Left ventricle myocardium inferior (tissue), 1 donor: ENCODE measurements around the gene TUBB6. TPM values are rescaled to one million over a fixed set of nuclear protein-coding genes. Genes with fewer than 3 reads are reported as not detected.
A peak's percentile ranks its signal among the peaks of the same experiment; 100 is the strongest.

Source experiments
- DNase-seq: peaks from one replicate; pipeline ENCODE4 v3.0.0-alpha.2; 2020
- H3K27ac ChIP-seq: fragments of 200-600 bp; replicated peaks from 2 replicates; pipeline ENCODE4 v1.8.0; 2021
- H3K27me3 ChIP-seq: fragments of 200-600 bp; 2 replicates; pipeline ENCODE4 v1.8.0; 2021; ENCODE audit warnings: low read depth
- H3K36me3 ChIP-seq: fragments of 200-600 bp; 2 replicates; pipeline ENCODE4 v1.8.0; 2021
- H3K4me1 ChIP-seq: fragments of 200-600 bp; 2 replicates; pipeline ENCODE4 v1.8.0; 2021
- H3K4me3 ChIP-seq: fragments of 200-600 bp; 2 replicates; pipeline ENCODE4 v1.8.0; 2021; ENCODE audit warnings: mild to moderate bottlenecking, moderate library complexity
- H3K9me3 ChIP-seq: fragments of 200-600 bp; replicated peaks from 2 replicates; pipeline ENCODE4 v1.8.0; 2021
- intact Hi-C: fragments of 100-400 bp; cut with micrococcal nuclease; formaldehyde crosslinking; loops from one replicate; pipeline ENCODE4 v1.11.0; 2022
- total RNA-seq: library from RNA; stranded (reverse); fragmentation: NEBNext Ultra II Directional; extraction: Animal tissue kit (Norgen Biotek cat#: 25700); gene quantifications from one replicate; pipeline ENCODE4 v1.2.1, GENCODE V29; 2021
- TF ChIP-seq, protein P1 (sequence below): fragments of 200-600 bp; IDR thresholded peaks from 2 replicates; pipeline ENCODE4 v1.8.0; 2021; ENCODE audit warnings: antibody characterized with exemption, mild to moderate bottlenecking, borderline replicate concordance
- donor health status: DM: no; HTN: yes; CAD: no; lungs with severe emphysema.

The TUBB6 gene
- total RNA-seq, 1 donor from 2014 or later, result 81.5 TPM

DNA sequence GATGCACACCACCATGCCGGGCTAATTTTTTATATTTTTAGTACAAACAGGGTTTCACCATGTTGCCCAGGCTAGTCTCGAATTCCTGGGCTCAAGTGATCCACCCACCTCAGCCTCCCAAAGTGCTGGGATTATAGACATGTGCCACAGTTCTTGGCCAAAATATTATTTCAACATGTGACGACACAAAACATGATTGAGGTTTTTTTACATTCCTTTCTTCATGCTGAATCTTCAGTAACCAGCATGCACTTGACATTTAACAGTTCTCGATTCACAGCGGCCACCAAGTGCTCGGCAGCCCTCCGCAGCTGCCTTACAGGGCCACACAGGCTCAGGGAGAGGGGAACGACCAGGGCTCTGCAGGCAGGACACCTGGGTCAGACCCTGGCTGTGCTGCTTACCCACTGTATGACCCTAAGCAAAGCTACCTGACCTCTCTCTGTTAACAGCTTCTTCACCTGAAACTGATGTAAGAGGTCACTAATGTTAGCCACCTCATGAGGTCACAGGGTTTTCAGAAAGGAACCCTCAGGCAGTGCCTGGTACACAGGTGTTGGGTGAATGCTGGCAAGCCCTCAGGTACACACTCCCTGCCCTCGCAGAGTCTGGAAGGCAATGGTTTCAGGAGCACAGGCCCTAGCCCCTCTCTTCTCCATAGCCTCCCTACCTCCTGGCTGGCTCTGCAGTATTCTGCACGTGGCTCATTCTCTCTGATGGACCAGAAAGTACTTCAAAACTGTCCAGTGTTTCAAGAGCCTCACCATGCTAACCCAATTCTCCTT lies 25.7 kb downstream of the TUBB6 start:
- no peaks in the 10 kb centered on the region for H3K27me3 ChIP-seq
- no peaks in the 10 kb centered on the region for H3K9me3 ChIP-seq
- TF ChIP-seq, protein P1, sequence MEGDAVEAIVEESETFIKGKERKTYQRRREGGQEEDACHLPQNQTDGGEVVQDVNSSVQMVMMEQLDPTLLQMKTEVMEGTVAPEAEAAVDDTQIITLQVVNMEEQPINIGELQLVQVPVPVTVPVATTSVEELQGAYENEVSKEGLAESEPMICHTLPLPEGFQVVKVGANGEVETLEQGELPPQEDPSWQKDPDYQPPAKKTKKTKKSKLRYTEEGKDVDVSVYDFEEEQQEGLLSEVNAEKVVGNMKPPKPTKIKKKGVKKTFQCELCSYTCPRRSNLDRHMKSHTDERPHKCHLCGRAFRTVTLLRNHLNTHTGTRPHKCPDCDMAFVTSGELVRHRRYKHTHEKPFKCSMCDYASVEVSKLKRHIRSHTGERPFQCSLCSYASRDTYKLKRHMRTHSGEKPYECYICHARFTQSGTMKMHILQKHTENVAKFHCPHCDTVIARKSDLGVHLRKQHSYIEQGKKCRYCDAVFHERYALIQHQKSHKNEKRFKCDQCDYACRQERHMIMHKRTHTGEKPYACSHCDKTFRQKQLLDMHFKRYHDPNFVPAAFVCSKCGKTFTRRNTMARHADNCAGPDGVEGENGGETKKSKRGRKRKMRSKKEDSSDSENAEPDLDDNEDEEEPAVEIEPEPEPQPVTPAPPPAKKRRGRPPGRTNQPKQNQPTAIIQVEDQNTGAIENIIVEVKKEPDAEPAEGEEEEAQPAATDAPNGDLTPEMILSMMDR, result no peak
- H3K4me3 ChIP-seq, result no peak overlapping the region
- H3K36me3 ChIP-seq, result peaks cover 83% of the 10 kb centered on the region
- peak overlapping the region; percentile 73 for H3K27ac ChIP-seq
- intact Hi-C loops, result no loop called here
- H3K4me1 ChIP-seq, result peaks cover 59% of the 10 kb centered on the region
- DNase-seq, result no peak

- Histone ChIP-seq H3K9me3 (no peaks in the 10 kb centered on the region), H3K27me3 (no peaks in the 10 kb centered on the region), H3K4me1 (peaks cover 59% of the 10 kb centered on the region), H3K36me3 (peaks cover 83% of the 10 kb centered on the region), H3K27ac (peak overlapping the region; percentile 73), H3K4me3 (no peak overlapping the region)
- intact Hi-C loops, result no loop called here
- TF ChIP-seq, protein P1, result no peak
- DNase-seq, result peak; percentile 47
These were observed 26.3 kb downstream of the TUBB6 start for GRCh38 chr18:12334366-12334808.

DNA sequence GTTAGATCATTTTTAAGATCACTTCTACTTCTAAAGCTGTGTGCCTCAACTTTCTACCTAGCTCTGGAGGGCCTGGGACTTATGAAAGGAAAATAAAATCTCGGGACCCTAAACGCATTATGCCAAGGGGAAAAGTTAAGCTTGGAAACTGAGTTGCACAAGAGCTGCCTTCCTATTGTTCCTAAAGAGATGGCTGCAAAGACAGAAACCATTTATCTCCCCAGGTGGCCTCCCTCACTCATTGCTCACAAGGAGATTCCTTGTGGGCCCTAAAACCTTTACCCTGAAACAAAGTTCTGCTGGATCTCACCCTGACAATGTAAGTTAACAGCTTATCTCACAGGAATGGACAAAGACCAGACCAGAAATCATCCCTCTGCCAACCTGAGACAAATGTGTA lies 26.8 kb downstream of the TUBB6 start:
- H3K27ac ChIP-seq, result peak overlapping the region; percentile 73
- DNase-seq, result no peak
- H3K36me3 ChIP-seq, result peaks cover 83% of the 10 kb centered on the region
- H3K27me3 ChIP-seq, result no peaks in the 10 kb centered on the region
- H3K4me1 ChIP-seq, result peaks cover 63% of the 10 kb centered on the region
- TF ChIP-seq, protein P1, result no peak
- intact Hi-C loops, result no loop called here
- no peaks in the 10 kb centered on the region for H3K9me3 ChIP-seq
- no peak overlapping the region for H3K4me3 ChIP-seq

GRCh38 chr18:12335503-12335902 lies 27.5 kb downstream of the TUBB6 start:
- H3K27ac ChIP-seq, result peak overlapping the region; percentile 73
- TF ChIP-seq, protein P1, result no peak
- intact Hi-C loops, result no loop called here

DNA sequence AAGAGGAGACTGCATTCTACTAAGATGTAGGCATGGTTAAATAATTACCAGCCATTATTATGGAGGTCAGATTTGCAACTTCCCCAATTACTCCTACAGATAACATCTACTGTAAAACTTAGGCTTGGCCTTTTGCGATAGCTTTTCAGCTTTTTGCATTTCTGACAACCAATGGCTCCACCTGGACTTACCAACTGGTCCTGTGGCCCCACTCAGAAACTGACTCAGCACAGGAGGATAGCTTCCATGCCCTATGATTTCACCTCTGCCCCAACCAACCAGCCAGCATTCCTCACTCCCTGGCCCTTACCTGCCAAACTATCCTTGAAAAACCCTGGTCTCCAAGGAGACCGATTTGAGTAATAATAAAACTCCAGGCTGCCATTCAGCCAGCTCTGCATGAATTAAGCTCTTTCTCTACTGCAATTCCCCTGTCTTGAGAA lies 28.2 kb downstream of the TUBB6 start:
- TF ChIP-seq, protein P1, result no peak
- no peak for DNase-seq
- H3K27ac ChIP-seq, result peak overlapping the region; percentile 73
- no peak overlapping the region for H3K4me3 ChIP-seq
- peaks cover 64% of the 10 kb centered on the region for H3K4me1 ChIP-seq
- H3K36me3 ChIP-seq, result peaks cover 83% of the 10 kb centered on the region
- H3K27me3 ChIP-seq, result no peaks in the 10 kb centered on the region
- intact Hi-C loops, result no loop called here
- no peaks in the 10 kb centered on the region for H3K9me3 ChIP-seq

More at GRCh38 chr18:12335503-12335902, 27.5 kb downstream of the TUBB6 start:
- Histone ChIP-seq H3K4me3 (no peak overlapping the region), H3K4me1 (peaks cover 64% of the 10 kb centered on the region), H3K27me3 (no peaks in the 10 kb centered on the region), H3K36me3 (peaks cover 82% of the 10 kb centered on the region), H3K9me3 (no peaks in the 10 kb centered on the region)
- DNase-seq, result no peak
